ENCODE measurements around the gene WEE1.
"Not testable (repeated sequence)": the region's sequence is repeated elsewhere in the genome, so short reads cannot be mapped to it uniquely, and the experiment has no call there.

WEE1 gene

GRCh38 chr11:9622353-9622752 lies 48.9 kb downstream of the WEE1 start:
- not testable (repeated sequence) for DNase-seq (ENCODE audit: low read depth)

- not testable (repeated sequence) for DNase-seq (ENCODE audit: low read depth)
Measured at GRCh38 chr11:9623053-9623452, 49.6 kb downstream of the WEE1 start.

GRCh38 chr11:9624448-9624847 lies 51.0 kb downstream of the WEE1 start:
- DNase-seq (ENCODE audit: low read depth), result no peak

GRCh38 chr11:9625162-9625561 lies 51.7 kb downstream of the WEE1 start:
- no peak for DNase-seq (ENCODE audit: low read depth)

- no peak for DNase-seq (ENCODE audit: low read depth)
Measured at GRCh38 chr11:9625728-9626127, 52.3 kb downstream of the WEE1 start.

- DNase-seq (ENCODE audit: low read depth), result no peak
Measured at GRCh38 chr11:9626496-9627394, 53.3 kb downstream of the WEE1 start.

GRCh38 chr11:9629064-9629463 lies 55.6 kb downstream of the WEE1 start:
- no peak for DNase-seq (ENCODE audit: low read depth)

- DNase-seq (ENCODE audit: low read depth), result no peak
Measured at GRCh38 chr11:9633679-9634078, 60.2 kb downstream of the WEE1 start.

GRCh38 chr11:9636691-9637090 lies 63.2 kb downstream of the WEE1 start:
- no peak for DNase-seq (ENCODE audit: low read depth)

- DNase-seq (ENCODE audit: low read depth), result no peak
Measured at GRCh38 chr11:9639099-9639498, 65.6 kb downstream of the WEE1 start.

Measured in stromal cell of bone marrow (primary cell).